Activated T-cell treated with anti-CD3 and anti-CD28 coated beads for 1 hour (primary cell): ENCODE measurements around the gene FAM222A.
"Not testable (repeated sequence)": the region's sequence is repeated elsewhere in the genome, so short reads cannot be mapped to it uniquely, and the experiment has no call there.

Source experiments
- DNase-seq: peaks from one replicate; pipeline ENCODE4 v3.0.0-alpha.2; 2020; ENCODE audit warnings: low read depth

The FAM222A gene

DNA sequence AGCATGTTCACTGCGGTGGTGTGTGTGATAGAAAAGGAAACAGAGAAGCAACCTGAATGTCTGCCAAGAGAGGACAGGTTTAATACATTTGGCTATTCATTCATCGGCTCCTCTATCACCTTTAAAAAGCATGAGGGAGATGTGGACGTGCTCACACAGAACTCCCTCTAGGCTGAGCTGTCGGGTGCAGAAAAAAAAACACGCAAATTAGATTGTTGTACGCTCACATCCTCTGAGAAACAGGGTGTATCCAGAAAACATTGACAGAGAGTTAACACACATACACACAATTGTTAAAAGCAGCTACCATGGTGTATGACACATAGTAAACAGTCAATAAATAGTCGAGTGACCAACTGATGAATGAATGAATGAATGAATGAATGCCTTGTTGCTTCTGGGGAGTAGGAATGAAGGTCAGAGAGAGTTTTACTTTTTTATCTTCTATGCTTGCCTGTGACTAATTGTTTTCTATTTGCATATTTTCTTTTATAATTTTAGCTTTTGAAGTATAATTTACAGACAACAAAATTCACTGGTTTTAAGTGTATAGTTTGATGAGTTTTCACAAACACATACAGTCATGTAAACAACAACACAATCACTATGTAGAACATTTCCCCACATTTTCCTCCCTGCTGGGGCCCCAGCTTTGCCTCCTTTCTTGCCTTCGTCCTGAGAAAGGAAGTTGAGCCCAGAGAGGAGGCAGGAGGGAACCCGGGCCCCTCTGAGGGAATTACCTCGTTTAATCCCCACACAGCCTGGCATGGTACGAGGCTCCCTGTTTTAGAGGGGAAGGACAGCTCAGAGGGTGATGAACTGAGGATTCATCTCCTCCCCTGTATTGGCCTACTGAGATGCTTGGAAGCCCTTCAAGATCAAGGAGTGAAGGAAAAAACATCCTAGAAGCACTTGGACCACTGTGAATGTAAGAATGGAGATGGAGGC is 19.7 kb upstream of the FAM222A start:
- DNase-seq: no peak

DNA sequence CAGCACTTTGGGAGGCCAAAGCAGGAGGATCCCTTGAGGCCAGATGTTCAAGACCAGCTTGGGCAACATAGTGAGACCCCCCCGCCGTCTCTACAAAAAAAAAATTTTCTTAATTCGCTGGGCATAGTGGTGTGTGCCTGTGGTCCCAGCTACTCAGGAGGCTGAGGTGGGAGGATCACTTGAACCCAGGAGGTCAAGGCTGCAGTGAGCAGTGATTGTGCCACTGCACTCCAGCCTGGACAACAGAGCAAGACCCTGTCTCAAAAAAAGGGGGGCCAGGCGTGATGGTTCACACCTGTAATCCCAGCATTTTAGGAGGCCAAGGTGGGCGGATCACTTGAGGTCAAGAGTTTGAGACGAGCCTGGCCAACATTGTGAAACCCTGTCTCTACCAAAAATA is 19.0 kb upstream of the FAM222A start:
- not testable (repeated sequence) for DNase-seq

DNA sequence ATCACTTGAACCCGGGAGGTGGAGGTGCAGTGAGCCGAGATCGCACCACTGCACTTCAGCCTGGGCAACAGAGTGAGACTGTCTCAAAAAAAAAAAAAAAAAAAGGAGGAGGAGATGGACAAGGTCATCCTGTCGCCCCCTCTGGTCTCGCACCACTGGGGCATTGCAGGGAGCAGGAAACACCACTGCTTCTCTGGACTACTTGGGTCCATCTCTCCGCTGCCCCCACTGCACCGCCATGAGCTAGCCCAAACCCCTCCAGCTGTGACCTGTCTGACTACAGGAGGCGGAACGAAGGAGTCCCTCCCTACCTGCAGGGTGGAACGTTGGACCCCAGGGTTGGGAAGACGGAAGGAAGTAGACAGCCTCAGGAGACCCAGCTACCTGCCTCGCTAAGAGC is 18.2 kb upstream of the FAM222A start:
- DNase-seq: no peak

DNA sequence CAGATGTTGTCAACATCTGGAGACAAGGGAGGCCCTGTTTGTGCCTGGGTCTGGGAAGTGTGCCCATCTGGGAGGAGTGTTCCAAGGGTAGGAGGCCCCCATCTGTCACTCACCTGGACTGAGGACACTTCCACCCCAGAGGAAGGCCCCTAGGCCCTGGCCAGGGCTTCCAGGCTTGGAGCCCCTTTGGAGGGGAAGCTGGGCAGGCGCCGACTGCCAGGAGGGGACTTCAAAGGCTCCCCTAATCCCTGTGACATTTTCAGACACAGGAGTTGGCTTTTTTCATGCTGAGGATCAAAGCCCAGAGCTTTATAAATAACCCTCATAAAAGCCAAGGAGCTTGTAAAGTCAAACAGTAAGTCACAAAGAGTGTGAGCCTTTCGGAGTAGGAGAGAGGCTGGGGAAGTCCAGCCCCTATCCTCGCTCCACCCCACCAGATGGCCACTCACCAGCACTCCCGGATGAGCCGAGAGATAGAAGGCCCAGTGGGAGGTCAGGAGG is 17.6 kb upstream of the FAM222A start:
- DNase-seq: no peak

DNA sequence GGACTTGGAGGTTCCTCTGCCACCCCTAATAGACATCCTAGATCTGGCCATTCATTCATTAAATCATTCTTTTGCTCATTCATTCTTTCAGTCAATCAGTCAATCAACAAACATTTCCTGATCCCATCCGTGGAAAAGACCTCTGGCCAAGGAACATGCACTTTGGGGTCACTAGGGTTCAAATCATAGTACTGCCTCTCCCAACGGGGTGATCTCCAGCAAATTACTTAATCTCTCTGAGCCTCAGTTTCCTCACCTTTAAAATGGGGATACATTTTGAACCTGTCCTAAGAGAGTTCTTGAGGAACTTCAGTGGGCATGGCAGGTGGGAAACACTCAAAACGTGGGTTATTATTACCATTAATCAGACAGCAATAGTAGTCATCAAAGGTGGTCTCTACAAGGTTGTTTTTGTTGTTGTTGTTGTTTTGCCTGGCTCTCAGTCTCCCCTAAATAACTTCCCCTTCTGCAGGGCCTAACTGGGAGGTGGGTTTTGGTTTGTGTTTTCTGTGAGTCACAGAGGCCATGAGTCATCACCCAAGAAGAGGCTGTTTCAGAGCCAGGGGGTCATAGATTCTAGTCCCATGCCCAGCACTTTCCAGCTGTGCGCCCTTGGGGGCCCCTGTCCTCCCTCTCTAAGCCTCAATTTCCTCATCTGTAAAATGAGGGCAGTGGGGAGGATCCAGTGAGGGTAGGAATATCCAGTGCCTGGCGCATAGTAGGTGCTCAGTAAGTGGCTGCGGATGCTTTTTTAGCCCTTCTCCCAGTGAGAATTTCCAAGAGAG is 16.9 kb upstream of the FAM222A start:
- DNase-seq: no peak

DNA sequence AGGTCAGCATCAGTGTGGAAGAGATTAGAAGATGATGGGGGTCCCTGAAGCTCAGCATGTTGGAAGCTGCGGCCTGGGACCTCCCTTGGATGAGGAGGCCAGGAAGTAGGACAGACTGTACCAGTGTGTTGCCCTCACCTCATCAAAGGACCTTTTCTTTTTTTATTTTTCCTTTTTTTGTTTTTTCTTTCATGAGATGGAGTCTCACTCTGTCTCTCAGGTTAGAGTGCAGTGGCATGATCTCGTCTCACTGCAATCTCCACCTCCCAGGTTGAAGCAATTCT is 16.4 kb upstream of the FAM222A start:
- no peak for DNase-seq

DNA sequence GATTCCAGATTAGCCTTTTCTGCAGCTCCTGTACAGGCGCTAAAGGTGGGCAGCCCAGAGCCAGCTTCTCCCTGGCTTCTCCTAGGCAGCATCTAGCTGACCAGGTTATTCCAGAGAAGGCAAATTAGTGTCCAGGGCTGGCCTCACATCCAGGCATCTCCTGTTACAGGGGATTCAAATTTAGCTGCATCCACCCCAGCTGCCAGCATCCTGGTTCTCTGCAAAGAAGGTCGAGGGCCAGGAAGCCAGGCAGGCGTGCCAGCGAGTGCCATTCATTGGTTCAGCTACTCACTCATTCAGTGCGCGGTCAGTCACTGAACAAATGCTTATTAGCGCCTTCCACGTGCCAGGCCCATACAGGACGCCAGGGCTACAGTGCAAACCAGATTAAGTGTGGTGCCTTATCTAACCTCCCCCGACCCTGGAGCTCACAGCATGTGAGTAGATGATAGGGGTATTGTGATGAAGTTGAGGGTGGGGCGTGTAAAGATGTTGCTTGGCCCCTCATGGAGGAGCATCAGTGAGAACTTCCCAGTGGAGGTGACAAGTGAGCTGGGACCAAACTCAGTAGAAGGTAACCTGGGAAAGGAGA is 15.7 kb upstream of the FAM222A start:
- no peak for DNase-seq

DNA sequence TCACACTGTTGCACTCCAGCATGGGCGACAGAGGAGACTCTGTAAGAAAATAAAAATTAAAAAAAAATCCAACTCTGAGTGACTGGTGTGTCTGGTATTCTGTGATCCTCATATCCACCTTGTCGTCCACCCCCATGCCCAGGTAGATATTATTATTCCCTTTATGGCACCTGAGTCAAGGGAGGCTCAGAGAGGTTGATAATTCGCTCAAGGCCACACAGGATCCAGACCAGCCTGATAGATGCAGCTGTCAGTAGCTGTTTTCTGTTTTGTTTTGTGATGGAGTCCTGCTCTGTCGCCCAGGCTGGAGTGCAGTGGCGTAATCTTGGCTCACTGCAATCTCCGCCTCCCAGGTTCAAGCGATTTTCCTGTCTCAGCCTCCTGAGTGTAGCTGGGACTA is 14.8 kb upstream of the FAM222A start:
- no peak for DNase-seq

DNA sequence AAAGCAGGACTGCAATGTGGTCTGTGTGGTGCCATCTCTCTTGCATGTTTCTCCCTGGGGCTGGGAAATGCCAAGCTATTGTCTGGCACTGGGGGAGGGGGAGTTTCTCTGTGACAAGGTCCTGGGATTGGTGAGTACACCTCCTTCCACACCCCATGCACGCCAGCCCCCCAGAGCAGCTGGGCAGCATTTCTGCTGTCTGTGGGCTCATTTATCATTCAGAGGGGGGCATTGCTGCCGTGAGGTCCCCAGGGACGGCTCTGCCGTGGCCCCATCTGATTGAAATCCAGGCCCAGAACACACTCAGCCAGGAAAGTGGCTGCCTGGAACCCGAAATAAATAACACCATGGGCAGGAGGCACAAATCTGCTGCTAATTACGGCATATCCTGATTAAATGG is 12.6 kb upstream of the FAM222A start:
- no peak for DNase-seq

DNA sequence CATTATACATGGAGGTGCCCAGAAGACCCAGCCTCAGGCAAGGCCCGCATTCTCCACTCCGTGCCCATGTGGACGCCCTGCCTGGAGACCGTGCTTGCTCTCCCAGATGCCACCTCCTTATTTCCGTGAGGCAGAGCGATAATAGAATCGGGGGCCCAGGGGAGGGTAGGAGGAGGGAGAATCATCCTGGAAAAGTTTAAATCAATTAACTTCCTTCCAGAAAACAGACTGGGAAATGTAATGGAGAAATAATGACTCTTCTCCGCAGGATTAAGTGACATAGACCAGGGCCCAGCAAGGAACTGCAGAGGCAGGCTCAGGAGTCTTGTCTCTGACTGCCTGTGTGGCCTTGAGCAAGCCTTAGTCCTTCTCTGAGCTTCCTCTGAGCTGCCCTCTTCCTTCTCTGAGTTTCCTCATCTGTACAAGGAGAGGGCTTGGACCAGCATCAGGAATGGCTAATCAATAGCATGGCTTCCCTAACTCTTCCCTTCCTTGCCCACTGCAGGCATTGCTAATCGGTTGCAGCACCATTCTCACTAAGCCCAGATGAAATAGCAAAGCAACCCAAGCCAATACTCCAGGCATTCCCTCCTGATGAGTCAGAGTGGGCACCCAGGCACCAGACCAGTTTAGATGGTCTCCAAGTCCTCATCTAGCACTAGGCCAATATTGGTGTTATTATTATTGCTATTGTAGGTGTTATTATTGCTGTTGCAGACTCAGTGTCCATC is 11.3 kb upstream of the FAM222A start:
- no peak for DNase-seq

DNA sequence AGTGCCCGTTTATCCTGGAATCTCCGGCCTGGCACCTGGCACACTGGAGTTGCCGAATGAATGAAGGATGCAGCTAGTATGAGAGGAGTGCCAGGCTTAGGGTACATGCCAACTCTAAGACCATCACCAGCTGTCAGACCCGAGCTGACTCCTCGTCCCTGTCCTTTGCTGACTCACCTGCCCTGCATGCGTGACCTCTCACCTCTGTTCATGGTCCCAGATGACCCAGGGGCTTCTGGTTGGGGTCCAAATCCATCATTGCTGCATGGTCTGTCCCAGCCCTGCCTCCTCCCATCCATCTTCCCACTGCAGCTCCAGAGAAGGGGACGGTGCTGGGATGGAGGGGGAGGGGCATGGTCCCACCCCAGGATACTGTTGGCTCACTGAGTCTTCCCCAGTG is 9.9 kb upstream of the FAM222A start:
- no peak for DNase-seq

DNA sequence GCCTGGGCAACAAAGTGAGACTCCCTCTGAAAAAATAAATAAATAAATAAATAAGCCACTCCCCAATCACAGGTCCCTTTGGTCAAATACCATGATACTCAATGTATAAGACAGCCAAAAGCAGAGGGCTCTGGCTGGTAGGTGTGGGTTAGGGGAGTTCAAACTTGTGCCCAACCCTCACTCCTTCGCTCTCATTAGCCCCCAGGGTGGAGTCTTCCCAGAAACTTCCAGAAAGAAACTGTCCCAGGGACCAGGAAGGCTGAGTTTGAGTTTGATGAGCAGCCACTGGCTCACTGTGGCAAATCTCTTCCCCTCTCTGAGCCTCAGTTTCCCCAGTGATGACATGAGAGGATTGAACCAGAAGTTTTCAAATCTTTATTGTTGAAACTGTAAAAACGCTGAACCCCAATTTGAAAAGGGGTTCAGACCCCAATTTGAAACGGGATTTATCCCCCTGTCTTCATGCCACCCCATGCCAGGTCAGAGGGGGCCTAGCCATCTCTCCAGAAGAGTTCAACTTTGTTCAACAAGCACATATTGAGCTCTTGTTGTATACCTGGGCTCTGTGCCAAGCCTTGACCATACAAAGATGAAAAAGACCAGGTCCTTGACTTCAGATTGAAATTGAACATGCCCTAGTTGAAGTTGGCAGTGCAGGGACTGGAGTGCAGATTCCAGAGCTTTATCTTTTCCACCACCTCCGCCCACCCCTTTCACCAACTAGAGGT is 9.1 kb upstream of the FAM222A start:
- DNase-seq: no peak

DNA sequence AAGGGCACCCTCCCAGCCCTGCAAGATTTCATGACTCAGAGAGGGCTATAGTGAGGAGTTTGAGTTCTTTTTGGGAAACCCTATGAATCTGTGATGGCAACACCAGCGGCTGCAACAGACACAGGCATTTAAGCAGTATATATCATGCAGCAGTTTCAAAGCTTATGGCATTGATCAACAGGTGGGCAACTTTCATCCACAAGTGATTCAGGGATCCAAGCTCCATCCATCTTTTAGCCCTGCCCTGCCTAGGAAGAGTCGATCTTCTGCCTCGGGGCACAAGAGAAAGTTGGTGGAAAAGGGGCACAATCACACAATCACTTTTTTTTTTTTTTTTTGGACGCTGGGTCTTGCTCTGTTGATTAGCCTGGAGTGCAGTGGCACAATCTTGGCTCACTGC is 8.3 kb upstream of the FAM222A start:
- no peak for DNase-seq

DNA sequence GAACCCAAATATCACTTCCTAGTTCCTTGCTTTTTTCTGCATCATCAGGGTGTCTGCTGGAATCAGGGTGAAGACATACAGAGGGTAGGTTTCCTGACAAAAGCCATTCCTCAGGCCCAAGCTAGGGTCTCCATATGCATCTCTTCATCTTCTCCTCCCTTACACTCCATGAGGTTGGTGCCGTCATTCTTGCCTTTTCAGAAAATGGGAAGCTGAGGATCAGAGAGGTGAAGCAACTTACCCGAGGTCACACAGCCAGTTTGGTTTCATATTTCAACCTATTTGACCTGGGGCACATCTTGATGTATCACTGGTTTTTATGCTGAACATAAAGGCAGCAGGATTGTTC is 7.3 kb upstream of the FAM222A start:
- no peak for DNase-seq

DNA sequence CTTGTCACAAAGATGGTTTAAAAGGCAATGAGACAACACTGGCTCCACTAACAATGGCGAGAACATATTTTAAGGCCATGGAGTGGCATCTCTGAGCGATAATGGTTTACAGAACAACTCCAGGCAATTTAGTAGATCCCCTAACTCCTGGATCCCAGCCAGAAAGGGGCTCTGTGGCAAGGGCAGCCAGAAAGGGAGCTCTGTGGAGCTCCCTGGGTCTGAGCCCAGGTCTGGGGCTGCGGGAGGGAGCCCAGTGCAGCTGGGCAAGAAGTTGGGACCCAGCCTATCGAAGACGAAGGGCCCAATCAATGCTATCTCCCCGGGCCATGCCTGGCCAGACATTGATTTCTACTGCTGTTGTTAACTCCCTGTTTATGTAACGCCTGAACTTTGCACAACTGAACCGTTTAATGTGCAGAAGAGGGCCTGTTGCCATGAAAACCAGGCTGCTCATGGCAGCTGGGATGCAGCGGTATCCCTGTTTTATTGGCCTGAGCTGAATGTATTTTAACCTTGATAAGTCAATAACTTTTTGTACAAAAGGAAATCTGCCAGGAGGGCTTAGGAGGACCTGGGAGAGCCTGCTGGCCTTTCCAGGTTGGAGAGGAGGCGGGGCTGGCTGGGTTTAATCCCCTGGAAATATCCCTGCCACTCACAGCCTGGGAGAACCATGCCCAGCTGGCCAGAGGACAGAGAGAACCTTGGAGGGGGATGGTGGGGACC is 6.7 kb upstream of the FAM222A start:
- DNase-seq: no peak

DNA sequence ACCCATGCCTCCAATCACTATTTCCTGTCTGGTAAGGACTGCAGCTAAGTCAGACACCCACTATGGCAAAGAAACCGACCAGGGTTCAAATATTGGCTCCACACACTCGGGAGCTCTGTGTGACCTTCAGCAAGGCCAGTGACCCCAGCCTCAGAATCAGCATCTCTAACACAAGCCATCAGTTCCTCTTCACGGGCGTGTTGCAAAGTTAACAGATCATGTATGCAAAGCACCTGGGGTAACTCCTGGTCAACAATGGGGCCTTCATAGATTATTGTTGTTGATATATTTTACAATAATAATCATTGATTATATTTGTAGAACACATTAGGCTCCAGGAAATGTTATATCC is 6.2 kb upstream of the FAM222A start:
- DNase-seq: no peak

DNA sequence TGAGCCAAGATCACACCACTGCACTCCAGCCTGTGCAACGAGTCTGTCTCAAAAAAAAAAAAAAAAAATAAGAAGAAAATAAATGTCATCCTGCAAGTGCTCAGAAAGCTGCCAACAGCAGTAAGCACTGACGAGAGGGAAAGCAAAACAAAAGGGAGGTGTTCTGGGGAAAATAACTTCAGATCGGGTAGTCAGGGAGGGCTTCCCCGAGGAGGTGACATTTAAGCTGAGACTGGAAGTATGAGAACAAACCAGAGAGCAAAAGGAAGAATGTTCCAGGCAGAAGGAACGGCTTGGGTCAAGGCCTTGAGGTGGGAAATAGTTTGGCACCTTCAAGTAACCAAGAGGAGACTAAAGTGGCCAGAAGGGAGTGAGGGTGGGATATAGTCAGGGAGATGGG is 4.7 kb upstream of the FAM222A start:
- no peak for DNase-seq

DNA sequence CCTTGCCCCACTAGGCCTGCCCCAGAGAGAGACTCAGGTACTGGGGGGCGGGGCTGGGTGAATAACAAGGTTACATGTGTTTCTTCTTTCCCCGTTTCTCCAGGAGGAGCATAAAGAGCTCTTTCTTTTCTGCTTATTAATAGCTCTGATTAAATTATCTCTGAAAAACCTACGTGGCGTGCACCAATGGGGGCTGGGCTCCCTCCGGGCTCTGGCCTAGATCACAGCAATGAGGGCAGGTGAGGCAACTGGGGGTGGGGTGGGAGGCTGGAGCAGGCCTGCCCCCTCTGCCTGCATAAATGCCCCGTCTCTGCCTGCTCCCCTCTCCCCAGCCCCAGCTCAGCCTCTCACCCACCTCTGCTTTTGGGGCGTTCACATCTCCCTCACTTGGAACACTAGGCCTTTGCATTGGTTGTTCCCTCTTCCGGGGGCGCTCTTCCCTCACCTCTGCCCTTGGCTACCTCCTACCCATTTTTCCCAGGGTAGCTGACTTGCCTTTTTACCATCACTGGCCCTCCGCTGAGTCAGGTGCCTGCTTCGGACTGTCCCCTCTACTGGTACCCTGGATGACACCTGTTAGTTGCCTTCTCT is 4.1 kb upstream of the FAM222A start:
- no peak for DNase-seq

DNA sequence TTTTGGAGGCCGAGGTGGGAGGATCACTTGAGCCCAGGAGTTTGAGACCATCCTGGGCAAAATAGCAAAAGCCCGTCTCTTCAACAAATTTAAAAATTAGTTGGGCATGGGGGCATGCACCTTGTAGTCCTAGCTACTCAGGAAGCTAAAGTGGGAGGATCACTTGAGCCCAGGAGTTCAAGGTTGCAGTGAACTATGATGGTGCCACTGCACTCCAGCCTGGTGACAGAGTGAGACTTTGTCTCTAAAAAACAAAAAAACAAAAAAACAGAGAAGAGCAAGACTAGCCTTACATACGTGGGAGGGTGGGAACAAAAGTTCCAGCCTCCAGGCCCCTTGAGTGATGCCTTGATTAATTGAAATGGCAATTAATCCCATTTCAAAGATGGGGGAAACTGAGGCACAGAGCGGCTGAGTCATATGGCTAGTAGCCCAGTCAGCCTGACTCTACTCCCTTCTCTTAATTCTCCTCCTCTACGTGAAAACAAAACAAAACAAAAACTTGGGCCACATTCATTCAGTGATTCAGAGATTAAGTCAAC is 3.3 kb upstream of the FAM222A start:
- no peak for DNase-seq
